Fibroblast of skin of back (primary cell): ENCODE results near the gene SLC25A53.
"Not testable (repeated sequence)": the region's sequence is repeated elsewhere in the genome, so short reads cannot be mapped to it uniquely, and the experiment has no call there.

Source experiments
- DNase-seq: peaks from one replicate; pipeline ENCODE4 v3.0.0-alpha.2; 2013

The SLC25A53 gene

DNA sequence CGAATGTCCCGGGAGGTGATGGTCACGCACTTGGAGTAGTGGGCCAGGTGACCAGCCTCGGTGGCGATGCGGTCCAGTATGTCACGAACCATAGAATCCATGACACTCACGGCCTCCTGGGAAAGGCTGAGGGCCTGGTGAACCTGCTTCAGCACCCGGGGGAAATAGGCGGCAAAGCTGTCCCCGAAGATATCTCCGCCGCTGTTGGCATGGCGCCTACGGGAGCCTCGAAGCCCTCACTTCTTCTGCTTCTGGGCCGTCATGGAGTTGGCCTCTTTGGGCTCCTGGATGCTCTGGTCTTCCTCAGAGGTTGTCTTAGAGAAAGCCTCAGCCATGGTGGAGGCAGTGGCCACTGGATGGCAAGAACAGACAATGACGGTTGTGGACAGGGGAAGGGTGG is 94.2 kb downstream of the SLC25A53 start:
- not testable (repeated sequence) for DNase-seq

DNA sequence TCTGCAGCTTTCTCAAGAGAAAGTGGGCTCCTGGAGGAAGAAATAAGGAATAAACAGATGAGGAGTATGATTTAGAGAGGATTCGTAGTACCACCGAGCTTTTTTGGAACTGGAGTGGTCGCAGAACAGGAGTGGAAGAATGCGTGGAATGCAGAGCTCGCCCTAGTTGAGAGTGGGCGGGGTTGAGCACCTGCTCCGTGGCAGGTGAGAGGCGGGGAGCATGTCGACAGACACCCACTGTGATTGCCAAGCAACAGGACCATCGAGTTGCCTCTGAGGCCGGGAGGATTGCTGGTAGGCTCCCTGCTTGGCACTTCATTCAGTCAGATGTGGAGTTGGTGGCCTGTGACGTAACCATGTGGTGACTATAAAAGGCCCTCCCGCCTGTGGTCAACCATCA is 101.9 kb downstream of the SLC25A53 start:
- DNase-seq: not testable (repeated sequence)
